ENCODE data around the gene SMYD4.

Gene SMYD4

DNA sequence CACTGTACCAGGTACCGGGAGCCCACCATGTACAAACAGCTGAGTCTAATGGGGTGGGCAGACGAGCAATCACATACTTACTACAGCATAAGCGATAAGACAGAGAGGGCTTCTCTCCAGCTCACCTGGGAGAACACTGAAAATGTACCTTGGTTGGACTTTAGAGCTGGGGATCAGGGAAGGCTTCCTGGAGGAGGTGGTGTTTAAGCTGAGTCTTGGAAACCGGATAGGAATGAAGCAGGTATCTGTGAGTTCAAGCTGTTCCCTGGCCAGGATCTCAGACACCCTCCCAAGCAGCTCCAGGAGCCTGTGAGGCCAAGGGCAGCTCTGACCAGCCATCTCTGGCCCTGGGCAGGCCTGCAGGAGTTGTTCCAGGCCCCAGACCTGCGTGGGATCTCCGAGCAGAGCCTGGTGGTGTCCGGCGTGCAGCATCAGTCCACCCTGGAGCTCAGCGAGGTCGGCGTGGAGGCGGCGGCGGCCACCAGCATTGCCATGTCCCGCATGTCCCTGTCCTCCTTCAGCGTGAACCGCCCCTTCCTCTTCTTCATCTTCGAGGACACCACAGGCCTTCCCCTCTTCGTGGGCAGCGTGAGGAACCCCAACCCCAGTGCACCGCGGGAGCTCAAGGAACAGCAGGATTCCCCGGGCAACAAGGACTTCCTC is 75.8 kb downstream of the SMYD4 start:
- H3K9me2 ChIP-seq (replicated peaks; ENCODE audit: control insufficient read depth, low read length): no peaks in the 10 kb centered on the region
- no peak overlapping the region for H3K4me2 ChIP-seq (ENCODE audit: low read length)
- H3K4me1 ChIP-seq (ENCODE audit: control insufficient read depth, low read length): peaks cover 18% of the 10 kb centered on the region
- 0 out of 2 replicates have a peak, but pooled peaks cover 3% of the 10 kb centered on the region for H3F3A ChIP-seq (ENCODE audit: control insufficient read depth, insufficient read depth)
- no peaks in the 10 kb centered on the region for H3K9me3 ChIP-seq (ENCODE audit: control insufficient read depth, insufficient read depth, low read length)
- H3K4me3 ChIP-seq (ENCODE audit: low read length): no peak overlapping the region
- H3K79me2 ChIP-seq (ENCODE audit: control insufficient read depth, low read length): no peaks in the 10 kb centered on the region
- TF ChIP-seq, protein P1, sequence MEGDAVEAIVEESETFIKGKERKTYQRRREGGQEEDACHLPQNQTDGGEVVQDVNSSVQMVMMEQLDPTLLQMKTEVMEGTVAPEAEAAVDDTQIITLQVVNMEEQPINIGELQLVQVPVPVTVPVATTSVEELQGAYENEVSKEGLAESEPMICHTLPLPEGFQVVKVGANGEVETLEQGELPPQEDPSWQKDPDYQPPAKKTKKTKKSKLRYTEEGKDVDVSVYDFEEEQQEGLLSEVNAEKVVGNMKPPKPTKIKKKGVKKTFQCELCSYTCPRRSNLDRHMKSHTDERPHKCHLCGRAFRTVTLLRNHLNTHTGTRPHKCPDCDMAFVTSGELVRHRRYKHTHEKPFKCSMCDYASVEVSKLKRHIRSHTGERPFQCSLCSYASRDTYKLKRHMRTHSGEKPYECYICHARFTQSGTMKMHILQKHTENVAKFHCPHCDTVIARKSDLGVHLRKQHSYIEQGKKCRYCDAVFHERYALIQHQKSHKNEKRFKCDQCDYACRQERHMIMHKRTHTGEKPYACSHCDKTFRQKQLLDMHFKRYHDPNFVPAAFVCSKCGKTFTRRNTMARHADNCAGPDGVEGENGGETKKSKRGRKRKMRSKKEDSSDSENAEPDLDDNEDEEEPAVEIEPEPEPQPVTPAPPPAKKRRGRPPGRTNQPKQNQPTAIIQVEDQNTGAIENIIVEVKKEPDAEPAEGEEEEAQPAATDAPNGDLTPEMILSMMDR (IDR thresholded peaks at IDR 0.05; ENCODE audit: low read depth, low read length, poor library complexity, severe bottlenecking): no peak
- TF ChIP-seq EZH2phosphoT487 (IDR thresholded peaks at IDR 0.05; ENCODE audit: borderline replicate concordance, low read length): no peak
- H3K36me3 ChIP-seq (ENCODE audit: control insufficient read depth, low read length): no peaks in the 10 kb centered on the region
- H4K20me1 ChIP-seq (ENCODE audit: control insufficient read depth, insufficient read depth, low read depth, low read length): no peaks in the 10 kb centered on the region
- H3K27ac ChIP-seq (ENCODE audit: low read depth, low read length): no peak overlapping the region
- no peaks in the 10 kb centered on the region for H3K27me3 ChIP-seq (ENCODE audit: control insufficient read depth, low read length)

DNA sequence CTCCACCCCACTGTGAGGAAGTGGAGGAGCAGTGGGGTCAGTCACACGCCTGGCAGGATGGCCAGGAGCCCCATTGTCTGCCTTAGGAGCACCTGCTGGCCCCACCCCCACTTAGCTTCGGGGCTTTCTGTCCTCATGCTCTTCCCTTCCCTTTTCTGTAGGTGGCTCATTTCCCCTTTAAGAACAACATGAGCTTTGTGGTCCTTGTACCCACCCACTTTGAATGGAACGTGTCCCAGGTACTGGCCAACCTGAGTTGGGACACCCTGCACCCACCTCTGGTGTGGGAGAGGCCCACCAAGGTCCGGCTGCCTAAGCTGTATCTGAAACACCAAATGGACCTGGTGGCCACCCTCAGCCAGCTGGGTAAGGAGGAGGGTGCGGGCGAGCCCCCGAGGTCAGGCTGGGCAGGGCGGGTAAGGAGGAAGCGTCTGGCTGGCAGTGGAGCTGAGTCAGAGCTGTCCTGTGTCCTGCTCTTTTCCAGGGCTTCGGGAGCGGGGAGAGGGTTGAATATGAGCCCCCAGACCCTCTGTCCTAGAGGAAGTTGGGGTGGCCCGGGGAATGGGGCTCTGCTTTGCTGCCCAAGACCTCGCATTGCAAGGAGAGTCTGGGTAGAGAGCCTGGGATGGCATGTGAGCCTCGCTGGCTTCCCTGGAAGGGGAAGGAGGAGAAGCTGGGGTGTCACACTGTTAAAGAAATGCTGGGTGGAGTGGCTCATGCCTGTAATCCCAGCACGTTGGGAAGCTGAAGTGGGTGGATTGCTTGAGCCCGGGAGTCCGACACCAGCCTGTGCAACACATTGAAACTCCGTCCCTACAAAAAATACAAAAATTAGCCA is 77.1 kb downstream of the SMYD4 start:
- Histone ChIP-seq H3K79me2 (ENCODE audit: control insufficient read depth, low read length) (no peaks in the 10 kb centered on the region), H3K9me3 (ENCODE audit: control insufficient read depth, insufficient read depth, low read length) (no peaks in the 10 kb centered on the region), H3K4me2 (ENCODE audit: low read length) (peak overlapping the region; percentile 72), H3K4me3 (ENCODE audit: low read length) (peak overlapping the region; percentile 59), H3K36me3 (ENCODE audit: control insufficient read depth, low read length) (no peaks in the 10 kb centered on the region), H4K20me1 (ENCODE audit: control insufficient read depth, insufficient read depth, low read depth, low read length) (no peaks in the 10 kb centered on the region), H3F3A (ENCODE audit: control insufficient read depth, insufficient read depth) (0 out of 2 replicates have a peak, but pooled peaks cover 3% of the 10 kb centered on the region), H3K9me2 (replicated peaks; ENCODE audit: control insufficient read depth, low read length) (no peaks in the 10 kb centered on the region), H3K4me1 (ENCODE audit: control insufficient read depth, low read length) (peaks cover 15% of the 10 kb centered on the region), H3K27ac (ENCODE audit: low read depth, low read length) (no peak overlapping the region), H3K27me3 (ENCODE audit: control insufficient read depth, low read length) (no peaks in the 10 kb centered on the region)
- TF ChIP-seq EZH2phosphoT487 (IDR thresholded peaks at IDR 0.05; ENCODE audit: borderline replicate concordance, low read length): no peak
- TF ChIP-seq, protein P1 (IDR thresholded peaks at IDR 0.05; ENCODE audit: low read depth, low read length, poor library complexity, severe bottlenecking): peak; percentile 36

DNA sequence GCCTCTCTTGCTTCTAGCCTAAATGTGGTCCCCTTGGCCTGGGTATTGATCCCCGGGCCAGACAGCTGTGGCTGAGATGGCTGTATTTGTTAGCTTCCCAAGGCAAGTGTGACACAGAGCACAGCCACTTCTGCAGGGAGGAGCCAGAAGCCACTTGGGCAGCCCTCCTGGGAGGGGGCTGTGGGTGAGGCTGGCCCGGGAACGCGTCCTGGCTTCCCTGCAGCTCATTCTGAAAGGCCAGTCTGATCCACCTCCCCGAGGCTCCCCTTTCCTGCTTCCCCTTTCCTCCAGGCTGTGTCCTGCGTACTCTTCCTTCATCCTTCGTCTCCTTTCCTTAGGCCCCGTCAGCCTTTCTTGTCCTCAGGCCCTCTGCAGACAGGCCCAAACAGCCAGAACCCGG is 79.1 kb downstream of the SMYD4 start:
- no peak overlapping the region for H3K4me3 ChIP-seq (ENCODE audit: low read length)
- no peaks in the 10 kb centered on the region for H3K9me2 ChIP-seq (replicated peaks; ENCODE audit: control insufficient read depth, low read length)
- peaks cover 15% of the 10 kb centered on the region for H3K4me1 ChIP-seq (ENCODE audit: control insufficient read depth, low read length)
- no peaks in the 10 kb centered on the region for H4K20me1 ChIP-seq (ENCODE audit: control insufficient read depth, insufficient read depth, low read depth, low read length)
- H3K9me3 ChIP-seq (ENCODE audit: control insufficient read depth, insufficient read depth, low read length): no peaks in the 10 kb centered on the region
- no peaks in the 10 kb centered on the region for H3K36me3 ChIP-seq (ENCODE audit: control insufficient read depth, low read length)
- no peak overlapping the region for H3K4me2 ChIP-seq (ENCODE audit: low read length)
- no peak for TF ChIP-seq EZH2phosphoT487 (IDR thresholded peaks at IDR 0.05; ENCODE audit: borderline replicate concordance, low read length)
- TF ChIP-seq, protein P1 (IDR thresholded peaks at IDR 0.05; ENCODE audit: low read depth, low read length, poor library complexity, severe bottlenecking): no peak
- no peaks in the 10 kb centered on the region for H3K27me3 ChIP-seq (ENCODE audit: control insufficient read depth, low read length)
- H3K79me2 ChIP-seq (ENCODE audit: control insufficient read depth, low read length): no peaks in the 10 kb centered on the region
- no peaks in the 10 kb centered on the region for H3F3A ChIP-seq (ENCODE audit: control insufficient read depth, insufficient read depth)
- no peak overlapping the region for H3K27ac ChIP-seq (ENCODE audit: low read depth, low read length)

All from DOHH2 (cell line).